Effector CD8-positive, alpha-beta T cell (primary cell): ENCODE measurements around the gene GRAMD2A.

Experiments
- DNase-seq: peaks from one replicate; lab custom pipeline; 2025; lab: John Stamatoyannopoulos, UW

GRAMD2A gene

DNA sequence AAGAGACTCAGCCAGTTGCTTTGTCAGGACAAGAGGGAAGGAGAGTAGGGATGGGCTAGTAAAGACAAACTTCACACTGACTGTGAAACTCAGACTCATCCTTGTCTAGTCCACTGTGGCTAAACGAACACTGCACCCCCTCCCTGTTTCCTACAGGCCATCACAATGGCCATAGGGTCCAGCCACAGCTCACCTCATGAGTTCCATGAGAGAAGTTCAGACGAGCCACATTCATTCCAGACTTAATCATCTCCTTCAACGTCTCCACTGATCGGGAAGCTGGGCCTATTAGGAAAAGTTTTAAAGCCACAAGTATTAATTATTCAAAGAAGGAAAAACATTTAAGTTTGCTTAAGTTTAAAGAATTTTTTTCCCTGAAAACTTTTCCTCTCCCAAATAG, 19.6 kb upstream of the GRAMD2A start:
- DNase-seq: no peak

DNA sequence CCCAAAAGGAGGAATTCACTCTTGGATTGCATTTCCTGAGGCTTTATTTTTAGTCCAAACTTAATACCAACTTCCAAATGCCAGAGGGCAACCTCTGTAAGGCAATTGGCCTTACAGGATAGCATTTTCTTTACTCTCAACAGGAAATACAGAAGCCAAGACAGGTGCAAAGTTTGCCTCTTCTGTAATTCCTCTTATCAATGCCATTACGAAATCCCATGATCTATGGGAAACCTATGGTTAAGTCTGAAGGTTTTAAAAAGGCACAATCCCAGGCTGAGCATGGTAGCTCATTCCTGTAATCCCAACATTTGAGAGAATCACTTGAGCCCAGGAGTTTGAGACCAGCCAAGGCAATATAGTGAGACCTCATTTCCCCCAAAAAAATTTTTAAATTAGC, 18.5 kb upstream of the GRAMD2A start:
- DNase-seq: no peak

DNA sequence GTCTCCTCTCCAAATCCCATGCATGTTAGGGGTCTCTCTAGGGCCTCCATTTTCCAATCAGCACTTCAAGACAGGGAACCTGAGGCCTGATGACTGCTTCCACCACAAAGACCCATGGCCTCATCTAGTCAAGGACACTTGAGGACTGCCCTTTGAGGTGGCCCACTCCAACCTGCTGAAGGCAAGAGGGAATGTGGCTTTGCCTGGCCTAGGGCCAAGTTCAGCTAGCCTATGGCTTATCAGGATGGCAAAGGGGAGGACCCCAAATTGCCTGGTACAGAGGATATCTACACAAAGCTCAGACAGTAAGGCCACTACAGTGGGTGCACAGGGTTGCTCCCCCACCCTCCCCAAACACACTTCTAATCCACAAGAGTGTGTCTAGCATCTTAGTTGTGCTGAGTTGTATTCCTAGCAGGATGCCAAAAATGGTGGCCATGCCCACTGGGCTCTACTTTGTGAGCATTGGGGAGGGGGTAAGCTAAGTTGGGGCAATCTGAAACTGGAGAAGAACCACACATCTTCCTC, 10.0 kb upstream of the GRAMD2A start:
- DNase-seq: no peak

DNA sequence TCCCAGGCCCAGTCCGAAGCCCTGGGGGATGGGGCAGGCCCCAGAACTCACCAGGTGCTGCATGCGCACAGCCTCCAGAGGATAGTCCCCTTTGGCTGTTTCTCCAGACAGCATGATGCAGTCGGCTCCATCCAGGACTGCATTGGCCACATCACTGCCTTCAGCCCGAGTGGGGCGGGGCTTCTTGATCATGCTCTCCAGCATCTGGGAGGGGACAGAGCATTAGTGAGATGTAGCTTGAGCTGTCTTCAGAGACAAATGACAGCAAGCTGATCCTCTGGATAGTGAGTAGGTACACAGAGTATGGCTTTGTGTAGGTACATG, 9.1 kb upstream of the GRAMD2A start:
- no peak for DNase-seq

DNA sequence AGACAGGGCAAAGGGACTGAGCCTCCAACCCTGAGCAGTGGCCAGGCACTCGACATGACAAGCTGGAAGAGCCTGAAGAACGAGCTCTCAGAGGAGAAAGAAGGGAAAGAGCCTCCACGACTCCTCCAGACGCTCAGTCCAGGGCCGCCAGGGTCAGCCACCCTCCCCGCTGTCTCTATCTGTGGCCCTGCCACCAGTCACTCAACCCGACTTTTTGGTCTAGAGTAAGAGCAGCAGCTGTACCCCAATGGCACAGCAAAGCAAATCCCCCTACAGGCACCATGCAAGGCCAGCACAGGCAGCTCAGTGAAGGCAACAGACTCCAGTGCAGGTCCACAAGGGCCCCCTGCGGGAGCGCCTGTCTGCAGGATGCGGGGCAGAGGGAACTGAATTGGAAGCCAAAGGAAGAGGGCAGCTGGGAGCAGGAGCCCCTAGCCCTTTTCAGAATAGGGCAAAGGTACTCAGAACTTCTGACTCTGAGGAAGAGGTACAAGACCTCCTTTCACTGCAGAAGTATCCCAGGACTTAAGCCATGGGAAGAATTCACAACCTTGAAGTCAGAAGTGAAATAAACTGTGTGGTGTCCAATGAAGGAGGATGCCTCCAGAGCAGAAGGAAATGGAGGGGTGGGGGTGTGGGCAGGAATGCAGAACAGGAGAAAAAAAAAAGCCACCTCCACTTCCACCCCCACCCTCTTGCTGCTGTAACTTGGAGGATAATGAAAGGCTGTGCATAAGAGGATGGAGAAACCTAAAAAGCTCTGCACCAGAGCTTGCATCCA, 8.5 kb upstream of the GRAMD2A start:
- DNase-seq: no peak

DNA sequence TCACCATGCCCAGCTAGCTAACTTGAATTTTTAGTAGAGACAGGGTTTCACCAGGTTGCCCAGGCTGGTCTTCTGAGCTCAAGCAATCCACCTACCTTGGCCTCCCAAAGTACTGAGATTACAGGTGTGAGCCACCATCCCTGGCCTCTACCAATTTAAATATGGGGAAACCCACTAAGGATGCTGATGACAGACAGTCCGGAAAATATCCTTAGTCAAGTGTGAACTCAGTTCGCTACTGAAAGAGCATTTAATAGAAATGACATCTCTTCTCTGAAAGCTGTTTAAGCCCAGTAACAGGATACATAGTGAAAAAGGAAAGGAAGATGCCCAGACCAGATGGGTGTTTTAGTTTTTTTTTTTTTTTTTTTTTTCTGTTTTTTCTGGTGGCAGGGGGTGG, 7.7 kb upstream of the GRAMD2A start:
- DNase-seq: no peak

DNA sequence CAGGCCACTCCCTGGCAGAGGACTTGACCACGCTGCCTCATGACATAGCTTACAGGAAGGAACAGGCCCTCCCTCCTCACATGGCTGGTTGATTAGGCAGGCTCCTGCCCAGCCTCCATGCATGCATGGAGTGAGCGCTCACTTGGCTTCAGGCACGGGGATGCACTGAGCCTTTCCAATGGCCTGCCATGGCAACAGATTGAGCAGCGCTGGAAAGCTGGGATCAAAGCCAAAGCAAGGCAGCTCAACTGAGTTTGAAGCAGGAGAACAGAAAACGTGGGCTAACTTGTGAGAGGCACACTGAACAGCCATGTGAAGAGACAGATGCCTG, 5.9 kb upstream of the GRAMD2A start:
- no peak for DNase-seq

DNA sequence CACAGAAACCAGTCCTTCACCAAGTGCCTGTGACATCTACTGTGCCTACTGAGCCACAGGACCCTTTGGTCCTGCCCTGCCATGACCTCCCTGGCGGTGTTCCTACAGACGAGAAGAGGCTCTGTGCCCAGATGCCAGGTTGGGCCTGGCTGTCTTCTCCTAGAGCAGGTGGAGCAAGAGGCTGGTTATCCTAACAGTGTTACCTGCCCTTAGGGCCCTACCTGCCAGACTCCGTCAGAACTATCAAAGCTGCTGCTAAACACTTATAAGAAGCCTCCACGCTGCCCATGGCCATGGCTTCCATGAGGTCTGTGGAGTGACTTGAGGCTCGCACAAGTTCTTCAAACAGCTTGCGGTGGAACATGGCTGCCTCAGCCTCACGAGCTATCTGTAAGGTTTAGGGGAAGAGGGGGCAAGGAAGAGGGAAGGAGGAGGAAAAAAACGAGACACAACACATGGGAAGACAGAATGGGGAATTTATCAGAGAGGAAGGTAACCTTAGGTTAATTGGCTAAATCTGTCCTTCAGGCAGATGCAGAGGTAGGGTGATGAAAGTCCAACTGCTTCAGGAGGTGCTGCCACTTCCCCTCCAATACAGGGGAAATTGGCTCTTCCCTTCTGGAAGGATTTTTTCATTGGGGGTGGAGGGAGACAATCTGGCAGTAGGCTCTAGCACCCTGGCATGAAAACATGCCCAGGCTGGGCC, 5.4 kb upstream of the GRAMD2A start:
- DNase-seq: no peak

DNA sequence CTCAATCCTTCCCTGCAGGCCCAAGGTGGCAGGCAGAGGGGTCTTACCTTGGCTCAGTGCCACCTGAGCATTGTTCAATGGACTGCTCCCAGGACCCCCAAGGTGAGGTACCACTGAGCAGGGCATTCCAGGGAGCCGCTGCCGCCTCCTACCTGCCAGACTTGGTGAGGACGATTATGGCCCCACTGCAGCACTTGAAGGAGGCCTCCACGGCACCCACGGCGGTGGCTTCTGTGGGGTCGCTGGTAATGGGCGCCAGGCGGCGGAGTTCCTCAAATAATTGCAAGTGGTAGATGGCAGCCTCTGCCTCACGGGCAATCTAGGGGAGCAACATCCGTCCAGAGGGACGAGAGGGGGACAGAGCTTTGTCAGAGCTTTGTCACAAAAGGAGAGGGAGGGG, 4.7 kb upstream of the GRAMD2A start:
- DNase-seq: no peak

DNA sequence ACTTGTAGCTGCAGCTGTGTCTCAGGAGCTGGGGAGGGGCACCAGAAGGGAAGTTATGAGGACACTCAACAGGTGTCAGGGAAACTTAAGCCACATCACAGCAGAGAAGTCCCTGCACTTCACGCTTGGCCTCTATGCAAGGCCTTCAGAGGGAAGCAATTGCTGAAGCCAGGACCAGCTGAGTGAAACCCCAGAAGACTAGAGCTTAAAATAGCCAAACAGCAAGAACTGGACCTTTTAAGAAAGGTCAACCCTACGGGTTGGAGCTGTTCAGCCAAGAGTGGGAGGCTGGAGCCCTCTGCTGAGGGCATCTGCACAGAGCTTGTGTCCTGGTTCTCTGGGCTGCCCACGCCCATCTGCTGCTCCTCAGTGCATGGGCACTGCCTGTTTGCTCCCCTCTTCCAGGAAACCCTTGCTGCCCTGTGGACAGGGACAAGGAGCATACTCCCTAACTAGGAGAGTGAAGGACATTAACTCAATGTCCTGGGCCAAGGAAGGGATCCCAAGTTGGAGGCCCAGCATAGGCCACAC, 3.9 kb upstream of the GRAMD2A start:
- DNase-seq: no peak

DNA sequence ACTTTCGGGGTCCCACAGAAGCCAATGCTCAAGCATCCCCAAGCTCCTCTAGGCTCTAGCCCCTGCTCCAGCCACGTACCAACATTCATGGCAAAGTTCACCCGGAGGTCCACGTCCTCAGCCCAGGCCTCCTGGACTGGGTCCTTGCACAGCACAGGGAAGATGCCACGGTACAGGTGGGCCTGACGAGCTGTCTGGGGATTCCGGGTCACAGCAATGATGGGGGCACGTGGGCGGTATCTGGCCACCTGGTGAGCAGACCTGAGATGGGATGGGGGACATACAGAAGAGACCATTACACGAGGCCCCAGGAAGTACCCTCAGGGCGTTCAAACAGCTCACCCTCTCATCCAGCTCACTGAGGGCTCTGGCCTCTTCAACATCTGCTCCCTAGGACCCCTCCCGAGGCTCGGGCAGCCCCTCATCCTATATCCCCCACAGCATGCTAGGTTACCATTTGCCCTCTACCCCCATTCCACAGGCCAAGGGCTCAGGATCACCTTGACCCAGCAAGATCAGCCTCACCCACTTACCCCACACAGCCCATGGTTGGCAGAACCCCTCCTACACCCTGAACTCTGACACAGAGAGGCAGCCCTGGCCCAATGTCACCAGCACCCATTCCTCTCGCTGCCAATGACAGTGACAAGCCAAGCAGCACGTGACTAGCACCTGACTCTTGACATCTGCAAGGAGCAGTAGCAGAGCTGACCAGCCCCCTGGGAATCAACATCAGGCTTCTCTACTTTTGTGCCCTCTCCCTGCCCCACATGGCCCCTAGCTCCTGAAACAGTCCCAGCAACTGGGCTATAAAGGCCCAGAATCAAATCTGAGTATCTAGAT, 3.0 kb upstream of the GRAMD2A start:
- DNase-seq: no peak

DNA sequence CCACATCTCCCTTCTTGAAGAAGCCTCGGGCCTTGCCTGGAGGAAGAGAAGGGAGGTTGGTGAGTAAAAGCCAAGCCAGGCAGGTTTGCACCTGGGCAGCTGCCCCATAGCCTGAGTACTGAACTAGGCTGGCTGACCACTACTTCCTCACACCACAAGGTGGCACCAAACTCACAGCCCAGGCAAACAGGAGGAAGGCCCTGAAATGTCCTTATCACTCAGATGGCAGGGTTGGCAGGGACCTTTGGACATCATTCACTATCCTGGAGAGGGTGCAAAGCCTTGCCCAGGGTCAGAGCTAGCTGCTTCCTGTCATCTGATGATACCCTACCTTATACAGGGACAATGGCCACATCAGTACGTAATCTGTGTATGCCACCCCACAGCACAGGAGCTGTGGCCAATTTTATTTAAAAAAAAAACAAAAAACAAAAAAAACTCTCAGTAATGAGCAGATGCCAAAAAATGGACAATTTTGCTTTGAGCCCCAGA, 2.2 kb upstream of the GRAMD2A start:
- DNase-seq: peak; percentile 51

DNA sequence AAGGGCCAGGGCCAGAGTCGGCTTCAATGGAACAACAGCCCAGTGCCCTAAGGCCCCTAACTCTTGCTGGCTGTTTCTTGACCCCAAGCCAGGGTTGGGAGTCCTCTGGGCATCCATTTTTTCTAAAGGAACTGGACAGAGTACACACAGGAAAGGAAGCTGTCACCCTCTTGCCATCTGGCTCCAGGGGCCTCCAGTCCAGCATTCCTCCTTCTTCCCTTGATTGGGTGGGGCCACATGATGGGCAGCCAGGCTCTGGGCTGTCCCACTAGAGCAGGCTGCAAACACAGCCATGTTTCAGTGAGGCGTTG, 1.6 kb upstream of the GRAMD2A start:
- DNase-seq: no peak

DNA sequence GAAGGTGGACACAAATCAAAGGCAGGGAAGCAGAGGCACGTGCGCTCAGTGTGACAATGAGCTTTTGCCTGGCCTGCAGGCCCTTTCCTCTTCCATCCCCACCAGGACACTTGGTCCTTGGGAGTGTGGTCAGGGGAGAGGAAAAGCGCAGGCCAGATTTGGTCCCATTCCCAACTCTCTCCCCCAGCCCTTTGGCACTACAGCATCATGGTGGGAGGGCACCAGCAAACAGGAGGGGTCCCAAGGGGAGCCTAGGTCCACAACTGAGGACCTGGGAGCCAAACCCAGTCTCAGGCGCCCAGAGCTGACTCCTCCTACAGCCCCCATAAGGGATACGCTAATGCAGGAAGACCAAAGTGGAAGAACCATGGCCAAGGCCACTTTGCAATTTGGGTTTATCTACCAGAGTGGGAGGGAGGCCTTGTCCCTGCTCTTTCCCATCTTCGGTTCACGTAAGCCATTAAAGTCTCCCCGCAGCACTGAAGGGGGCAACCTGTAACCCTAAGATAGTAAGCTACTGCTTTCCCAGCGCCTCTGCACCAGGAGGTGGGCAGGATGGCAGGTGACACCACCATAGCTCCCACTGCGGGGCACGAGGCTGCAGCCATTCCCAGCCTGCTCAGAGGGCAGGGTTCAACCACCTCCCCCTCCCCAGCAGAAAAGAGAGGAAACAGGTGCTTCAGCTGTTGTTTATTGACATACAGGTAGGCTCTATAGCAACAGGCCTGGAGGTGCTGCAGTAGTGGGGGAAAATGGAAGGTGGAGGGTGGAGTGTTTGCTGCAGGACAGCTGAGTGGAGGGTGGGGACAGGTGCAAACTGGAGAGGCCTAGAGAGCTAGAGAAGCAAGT, 993 bp upstream of the GRAMD2A start:
- no peak for DNase-seq

DNA sequence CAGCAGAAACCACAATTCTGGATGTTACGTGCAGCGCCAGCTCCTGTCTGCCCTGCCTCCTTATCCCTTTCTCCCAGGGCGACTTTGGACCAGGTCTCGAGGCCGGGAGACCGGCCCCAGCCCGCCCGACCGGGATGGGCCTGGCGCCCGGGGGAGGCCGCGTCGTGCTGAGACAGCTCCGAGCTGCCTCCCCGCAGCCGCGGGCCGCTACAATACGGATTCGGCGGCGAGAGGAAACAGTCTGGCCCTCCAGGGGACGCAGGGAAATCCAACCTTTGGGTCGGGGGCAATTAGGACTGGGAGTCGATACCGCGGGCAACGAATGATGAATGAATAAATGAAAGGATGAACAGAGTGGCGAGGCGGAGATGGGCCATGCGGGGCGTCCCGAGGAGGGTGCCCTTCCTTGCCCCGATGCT, 537 bp downstream of the GRAMD2A start:
- DNase-seq: no peak

DNA sequence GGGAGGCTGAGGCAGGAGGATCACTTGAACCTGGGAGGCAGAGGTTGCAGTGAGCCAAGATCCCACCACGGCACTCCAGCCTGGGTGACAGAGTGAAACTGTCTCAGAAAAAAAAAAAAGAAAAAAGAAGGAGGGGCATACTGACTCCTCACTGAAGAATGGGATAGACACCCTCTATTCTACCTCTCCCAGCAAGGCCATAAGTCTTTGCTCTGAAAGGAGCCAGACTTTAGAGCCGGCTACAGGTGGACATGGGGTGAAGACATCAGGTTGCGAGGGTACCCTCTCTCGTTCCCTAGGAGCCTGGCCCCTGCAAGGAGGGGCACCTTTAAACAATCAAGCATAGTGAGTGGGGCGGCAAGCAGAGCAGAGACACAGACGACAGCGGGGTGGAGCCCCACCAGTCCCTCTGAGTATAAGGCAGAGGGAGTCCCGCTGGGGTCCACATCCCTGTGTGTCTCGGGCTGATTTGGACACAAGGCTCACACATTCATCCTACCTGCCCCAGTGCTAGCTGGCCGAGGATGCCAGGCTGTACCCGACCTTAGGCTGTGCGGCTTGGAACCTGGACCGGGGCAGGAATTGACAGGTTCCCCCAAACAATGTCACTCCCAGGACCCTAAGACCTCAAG, 1.1 kb downstream of the GRAMD2A start:
- no peak for DNase-seq

DNA sequence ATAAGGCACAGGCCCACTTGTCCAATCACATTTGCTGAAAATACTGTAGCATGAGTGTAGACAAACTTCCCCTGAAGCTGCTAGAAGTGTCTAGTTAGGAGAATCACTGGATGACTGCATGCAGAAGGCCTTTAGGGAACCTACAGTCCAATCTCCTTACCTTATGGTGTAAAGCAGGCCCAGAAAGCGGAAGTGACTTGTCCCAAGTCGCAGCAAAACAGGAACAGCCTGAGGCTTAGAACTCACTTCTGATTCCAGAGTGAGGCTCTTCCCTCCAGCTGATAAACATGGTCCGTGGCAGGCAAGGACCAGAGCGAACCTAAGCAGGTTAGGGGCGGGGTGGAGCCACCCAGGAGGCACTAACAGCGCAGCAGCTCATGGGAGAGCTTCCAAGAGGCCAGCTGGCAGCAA, 2.5 kb downstream of the GRAMD2A start:
- no peak for DNase-seq

DNA sequence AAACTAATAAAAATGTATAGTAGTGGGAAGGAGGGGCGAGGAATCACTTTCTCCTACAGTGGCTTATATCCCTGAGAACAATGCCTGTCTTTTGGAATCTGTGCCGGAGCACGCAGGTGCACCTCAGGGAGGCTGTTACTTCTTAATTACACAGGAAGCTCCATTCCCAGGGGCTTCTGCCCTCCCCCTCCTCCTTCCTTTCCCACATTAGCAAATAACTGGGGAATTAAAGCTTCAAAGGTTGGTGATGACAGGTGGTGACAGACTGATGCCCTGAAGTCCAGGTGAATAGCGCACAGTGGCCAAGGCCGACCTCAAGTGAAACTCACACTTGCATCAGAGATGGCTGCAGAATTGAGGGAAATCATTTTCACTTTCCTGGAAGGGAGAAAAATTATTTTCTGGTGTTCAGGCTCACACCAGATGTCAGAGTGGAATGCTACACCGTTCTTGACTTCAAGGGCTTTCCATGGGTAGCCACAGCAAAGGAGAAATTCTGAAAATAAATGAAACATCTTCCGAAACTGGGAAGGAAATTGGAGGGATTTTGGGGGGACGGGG, 3.7 kb downstream of the GRAMD2A start:
- no peak for DNase-seq

DNA sequence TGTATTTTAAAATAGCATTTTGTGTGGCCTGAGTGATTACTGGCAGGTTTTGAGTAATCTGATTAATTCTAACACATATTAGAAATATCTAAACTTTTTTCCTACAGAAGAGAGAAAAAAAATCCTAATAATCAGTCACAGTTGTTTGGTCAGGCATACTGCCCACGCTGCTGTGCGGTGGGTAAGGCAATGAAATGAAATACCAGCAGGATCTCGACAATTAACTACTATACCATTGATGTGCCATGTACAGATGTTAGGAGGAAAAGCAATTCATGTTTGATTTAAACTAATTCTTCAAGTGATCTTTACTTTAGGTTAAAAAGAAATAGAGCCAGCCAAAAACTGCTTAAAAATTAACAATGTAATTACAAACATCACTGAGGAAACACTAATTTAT, 5.2 kb downstream of the GRAMD2A start:
- DNase-seq: no peak

DNA sequence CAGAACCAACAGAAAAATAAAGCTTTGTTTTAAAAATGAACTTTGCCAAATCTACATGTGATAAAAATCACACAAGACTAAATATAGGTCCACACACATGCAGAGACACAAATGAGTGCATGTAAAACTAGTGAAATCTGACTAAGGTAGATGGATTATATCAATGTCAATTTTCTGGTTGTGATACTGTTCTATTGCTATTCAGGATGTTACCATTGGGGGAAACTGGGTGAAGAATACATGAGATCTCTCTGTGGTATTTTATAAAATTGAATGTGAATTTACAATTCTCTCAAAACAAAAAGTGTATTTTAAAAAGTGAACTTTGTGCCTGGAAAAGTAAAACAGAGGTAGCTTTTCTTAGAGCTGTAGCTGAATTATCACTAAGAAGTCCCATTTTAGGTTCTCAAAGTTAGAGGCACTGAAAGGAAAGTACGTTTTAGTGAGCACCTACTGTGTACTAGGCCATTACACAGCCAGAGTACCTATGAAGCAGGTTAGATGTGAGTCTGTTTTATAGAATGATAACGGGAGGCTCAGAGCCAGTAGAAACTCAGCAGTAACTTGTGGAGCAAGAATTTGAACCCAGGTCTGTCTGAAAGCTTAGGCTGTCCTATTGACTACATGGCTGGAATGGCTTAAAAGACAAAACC, 8.2 kb downstream of the GRAMD2A start:
- no peak for DNase-seq
